Activated CD8-positive, alpha-beta memory T cell treated with anti-CD3 and anti-CD28 coated beads for 24 hours (primary cell): ENCODE measurements around the gene PCP4L1.
"Not testable (repeated sequence)": the region's sequence is repeated elsewhere in the genome, so short reads cannot be mapped to it uniquely, and the experiment has no call there.

Experiments
- DNase-seq: peaks from one replicate; pipeline ENCODE4 v3.0.0-alpha.2; 2020

PCP4L1 gene

DNA sequence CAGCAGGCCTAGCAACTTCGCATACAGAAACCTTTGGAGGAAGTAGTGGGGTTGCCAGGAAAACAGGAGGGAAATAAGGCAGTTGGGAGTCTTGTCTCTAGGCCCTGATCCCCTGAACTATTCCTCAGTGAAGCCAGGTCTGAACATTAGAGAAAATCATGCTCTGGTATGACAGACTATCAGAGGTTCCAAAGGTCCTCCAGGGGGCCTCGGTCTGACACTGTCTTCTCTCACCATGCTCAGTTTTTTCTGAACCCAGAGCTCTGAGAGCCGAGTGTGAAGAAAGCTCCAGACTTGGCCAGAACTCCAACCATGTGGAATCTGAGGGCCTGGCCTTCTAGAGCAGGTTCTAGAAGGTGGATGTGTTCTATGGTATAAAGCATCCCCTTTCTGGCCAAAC lies 28.6 kb upstream of the PCP4L1 start:
- no peak for DNase-seq

DNA sequence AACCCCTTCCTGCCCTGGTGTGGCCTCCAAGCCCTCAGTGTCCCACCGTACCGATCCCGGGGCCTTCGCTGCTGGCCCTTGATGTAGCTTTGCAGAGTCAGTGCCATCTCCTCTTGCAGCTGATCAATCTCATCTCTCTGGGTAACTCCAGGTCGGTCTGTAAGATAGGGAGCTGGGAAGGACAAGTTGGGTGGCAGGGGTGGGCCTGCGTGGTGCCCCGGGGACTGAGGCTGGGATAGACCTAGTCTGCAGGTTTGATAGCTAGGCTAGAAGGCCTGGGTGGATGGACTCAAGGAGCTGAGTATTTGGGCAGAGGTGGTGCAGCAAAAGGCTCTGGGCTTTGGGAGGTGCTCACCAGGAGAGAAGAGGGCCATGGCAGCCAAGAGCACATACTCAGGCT lies 27.8 kb upstream of the PCP4L1 start:
- DNase-seq, result no peak

DNA sequence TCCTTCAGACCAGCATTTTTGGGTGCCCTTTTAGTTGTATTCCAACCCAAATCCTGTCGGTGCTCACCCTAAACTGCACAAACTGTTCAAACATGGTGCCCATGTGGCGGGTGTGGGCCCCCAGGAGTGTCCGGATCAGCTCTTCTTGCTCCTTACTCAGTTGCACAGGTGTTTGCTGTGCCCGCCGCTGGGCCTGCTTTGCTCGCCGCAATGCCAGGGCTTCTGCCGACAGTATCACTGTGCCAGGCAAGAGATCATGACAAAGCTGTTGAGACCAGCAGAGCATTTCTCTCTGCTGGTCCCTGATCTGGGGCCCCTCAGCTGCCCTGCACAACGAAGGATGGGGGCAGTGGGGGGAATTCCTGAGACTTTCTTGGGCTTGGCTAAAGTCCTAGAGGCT lies 25.4 kb upstream of the PCP4L1 start:
- no peak for DNase-seq

GRCh38 chr1:161235957-161236775 lies 22.4 kb upstream of the PCP4L1 start:
- DNase-seq, result no peak

- no peak for DNase-seq
These were observed 20.5 kb upstream of the PCP4L1 start, which contains the start of gene NR1I3 for GRCh38 chr1:161238039-161238473. NR1I3 (minus strand) TSS chr1:161238203; CDS start chr1:161236565, 1,638 bp downstream.

DNA sequence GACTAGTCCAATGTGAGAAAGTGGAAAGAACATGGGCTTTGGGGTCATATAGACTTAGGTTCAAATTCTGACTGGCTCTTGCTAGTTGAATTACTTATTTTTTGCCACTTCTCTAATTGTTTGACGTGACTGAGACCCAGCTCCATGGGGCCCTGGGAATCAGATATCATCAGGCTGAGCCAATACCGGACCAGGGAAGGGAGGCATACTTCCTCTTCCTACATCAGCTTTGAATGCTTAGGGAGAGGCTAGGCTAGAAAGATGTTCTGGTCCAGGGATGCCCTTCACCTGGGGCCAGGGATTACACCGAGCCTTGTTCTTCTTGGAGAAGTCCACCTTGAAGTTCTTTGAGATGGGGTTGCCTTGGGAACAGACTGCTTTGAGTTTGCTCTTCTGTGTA lies 16.9 kb upstream of the PCP4L1 start:
- DNase-seq, result no peak

DNA sequence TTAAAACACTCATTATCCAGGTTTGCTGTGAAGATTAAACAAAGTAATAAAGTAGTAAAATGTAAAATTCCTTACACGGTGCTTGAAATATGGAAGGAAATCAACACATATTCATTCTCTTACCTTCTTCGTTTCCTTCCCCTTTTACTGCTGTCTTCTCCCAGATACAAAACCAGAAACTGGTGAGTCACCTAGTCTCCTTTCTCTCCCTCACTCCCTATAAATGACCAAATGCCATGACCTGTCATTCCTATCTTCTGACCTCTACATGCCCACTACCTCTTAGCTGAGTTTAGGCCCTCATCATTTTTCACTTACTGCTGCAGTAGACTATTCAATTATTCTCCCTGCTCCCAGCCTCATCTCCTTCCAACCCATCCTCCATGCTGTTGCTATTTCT lies 16.2 kb upstream of the PCP4L1 start:
- DNase-seq, result no peak

- DNase-seq, result no peak
These were observed 13.7 kb upstream of the PCP4L1 start for GRCh38 chr1:161244888-161245287.

DNA sequence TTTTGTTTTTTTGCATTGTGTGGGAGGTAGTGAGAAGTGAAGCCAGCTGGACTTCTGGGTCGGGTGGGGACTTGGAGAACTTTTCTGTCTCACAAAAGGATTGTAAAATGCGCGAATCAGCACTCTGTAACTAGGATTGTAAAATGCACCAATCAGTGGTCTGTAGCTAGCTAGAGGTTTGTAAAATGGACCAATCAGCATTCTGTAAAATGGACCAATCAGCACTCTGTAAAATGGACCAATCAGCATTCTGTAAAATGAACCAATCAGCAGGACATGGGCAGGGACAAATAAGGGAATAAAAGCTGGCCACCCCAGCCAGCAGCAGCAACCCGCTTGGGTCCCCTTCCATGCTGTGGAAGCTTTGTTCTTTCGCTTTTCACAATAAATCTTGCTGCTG lies 8.4 kb upstream of the PCP4L1 start:
- DNase-seq, result not testable (repeated sequence)

DNA sequence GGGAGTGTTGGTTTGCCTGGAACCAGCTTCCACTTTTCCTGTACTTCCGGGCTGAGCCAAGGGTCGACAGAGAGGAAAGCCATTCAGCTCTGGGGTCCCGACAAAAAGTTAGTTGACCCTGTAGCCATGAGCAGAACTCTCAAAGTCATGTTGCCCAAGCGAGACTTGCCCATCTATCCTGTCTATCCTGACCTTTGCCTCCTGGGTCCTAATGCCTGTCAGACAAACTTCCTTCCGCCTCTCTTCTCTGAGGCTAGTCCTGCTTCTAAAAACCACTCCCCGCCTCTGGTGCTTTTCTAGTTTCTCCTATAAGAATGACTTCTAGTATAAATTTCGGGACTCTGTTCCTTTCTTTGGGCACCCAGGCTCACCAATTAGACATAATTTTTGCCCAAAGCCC lies 7.7 kb upstream of the PCP4L1 start:
- no peak for DNase-seq

GRCh38 chr1:161251579-161251978 lies 7.0 kb upstream of the PCP4L1 start:
- no peak for DNase-seq

DNA sequence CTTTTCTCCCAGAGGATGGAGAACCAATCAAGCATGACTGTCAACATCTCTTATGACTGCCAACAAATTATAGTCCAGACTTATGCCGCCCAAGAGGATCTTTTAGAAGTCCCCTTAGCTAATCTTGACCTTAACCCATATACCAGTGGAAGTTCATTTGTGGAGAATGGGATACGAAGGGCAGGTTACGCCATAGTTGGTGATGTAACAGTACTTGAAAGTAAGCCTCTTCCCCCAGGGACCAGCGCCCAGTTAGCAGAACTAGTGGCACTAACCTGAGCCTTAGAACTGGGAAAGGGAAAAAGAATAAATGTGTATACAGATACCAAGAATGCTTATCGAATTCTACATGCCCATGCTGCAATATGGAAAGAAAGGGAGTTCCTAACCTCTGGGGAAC lies 3.2 kb upstream of the PCP4L1 start:
- DNase-seq, result not testable (repeated sequence)

GRCh38 chr1:161255955-161256520 lies 2.5 kb upstream of the PCP4L1 start:
- DNase-seq, result not testable (repeated sequence)

- not testable (repeated sequence) for DNase-seq
These were observed 1.4 kb upstream of the PCP4L1 start for GRCh38 chr1:161257109-161257508.

DNA sequence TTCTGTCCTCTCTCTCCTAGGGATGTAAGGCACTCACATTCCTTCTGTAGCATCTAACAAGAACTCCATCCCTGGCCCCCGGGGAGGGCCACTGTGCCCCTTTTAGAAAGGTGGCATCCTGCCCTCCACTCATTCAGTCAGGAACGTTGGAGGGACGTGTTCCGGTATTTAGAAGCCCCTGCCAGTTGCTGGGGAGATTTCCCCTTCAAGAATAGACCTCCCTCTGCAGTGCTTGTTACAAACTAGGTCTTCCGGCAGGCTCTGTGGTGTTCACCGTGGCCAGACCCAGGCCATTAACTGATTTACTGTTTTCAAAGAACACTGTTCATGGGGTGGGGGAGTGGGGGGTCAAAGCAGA lies 779 bp downstream of the PCP4L1 start:
- DNase-seq, result no peak

DNA sequence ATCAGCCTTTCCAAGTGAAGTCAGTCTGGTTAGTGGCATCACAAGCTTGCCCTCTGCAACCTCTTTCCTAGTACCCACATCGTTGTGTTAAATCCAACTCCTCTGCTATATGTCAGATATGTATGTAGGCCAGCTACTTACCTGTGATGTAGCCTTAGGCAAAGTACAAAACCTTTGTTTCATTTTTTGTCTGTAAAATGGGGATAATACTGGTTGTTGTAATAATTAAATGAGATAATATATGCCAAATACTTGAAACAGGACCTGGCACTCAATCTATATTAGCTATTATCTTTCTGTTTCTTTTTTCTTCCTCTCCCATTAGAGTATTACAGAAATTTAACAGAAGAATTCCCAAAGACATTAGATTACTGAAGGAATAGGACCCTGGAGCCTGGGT lies 1.2 kb downstream of the PCP4L1 start:
- DNase-seq, result no peak

DNA sequence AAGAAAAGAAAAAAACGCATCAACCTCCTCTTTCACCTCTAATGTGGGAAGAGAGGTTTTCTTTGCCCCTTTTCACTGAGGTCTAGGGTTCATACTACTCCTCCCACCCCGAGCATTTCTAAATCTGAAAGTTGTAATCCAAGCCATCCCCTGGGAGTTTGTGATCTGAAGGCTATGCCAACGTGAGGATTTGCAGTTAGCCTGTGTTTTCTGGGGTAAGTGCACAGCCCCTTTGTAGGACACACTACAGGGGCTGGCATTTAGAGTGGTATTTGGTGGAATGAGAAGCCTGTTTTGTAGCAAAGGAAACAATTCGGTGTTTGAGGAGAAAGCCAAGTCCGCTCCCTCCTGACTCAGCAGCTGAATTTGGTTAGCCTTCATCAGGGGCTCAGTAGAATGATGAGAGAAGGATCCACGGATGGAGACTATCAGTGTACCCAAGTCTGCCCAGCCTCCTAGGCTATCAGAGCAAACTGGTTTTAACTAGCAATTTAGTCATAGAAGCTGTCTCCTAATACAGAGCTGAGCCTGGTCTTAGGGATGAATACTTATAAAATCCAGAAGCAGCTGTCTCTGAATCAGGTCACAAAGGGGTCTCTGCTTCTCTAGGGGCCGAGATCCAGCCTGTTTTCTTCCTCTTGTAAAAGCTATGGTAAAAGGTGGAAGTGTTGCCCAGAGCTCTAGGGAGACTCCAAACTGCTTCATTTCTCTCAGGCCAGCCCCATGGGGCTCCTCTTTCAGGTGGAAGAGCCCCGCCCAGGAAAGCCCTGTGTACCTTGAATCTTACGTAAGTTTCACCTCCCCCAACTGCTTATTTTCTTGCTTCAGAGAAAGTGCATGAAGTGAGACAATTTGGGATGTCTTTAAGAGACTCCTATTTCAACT lies 2.1 kb downstream of the PCP4L1 start:
- DNase-seq, result no peak

DNA sequence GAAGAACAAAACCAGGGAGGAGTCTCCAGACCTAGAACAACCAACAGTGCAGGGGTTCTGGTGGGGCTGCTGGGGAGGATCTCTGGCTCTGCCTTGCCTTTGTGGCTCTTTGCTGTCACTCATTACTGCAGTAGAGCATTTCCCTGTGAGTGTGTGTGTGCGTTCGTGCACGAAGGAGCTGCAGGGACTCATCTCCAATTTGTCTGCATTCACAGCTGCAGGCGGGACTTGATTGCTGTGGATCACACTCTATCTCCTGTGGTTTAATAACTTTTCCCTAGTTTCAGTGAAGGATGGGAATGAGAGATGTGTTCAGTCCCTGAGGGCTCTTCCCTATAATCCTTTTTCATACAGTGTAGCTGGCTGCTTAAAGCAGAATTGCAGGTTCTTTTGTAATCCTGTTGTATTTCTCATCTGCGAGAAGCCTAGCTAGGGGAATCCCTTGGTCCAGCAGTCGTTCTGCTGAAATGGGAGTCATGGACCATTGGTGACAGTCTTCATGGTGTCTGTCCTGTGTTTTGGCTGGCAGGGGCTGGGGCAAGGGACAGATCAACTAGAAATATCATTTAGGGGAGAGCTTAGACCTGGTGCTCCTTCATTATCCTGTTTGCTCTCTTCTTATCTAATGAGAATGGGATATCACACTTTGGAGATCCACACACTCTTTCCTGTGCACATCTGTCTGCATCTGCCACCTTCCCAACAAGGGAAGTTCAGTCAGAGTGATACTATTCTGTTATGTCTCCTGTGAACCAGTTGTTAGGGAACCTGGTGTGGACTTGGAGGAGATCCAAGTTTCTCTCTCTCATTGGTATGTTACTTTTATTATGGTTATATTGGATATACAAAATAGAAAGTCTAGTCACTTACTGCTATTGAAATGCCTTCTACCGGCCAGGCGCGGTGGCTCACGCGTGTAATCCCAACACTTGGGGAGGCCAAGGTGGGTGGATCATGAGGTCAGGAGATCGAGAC lies 3.0 kb downstream of the PCP4L1 start:
- DNase-seq, result no peak

DNA sequence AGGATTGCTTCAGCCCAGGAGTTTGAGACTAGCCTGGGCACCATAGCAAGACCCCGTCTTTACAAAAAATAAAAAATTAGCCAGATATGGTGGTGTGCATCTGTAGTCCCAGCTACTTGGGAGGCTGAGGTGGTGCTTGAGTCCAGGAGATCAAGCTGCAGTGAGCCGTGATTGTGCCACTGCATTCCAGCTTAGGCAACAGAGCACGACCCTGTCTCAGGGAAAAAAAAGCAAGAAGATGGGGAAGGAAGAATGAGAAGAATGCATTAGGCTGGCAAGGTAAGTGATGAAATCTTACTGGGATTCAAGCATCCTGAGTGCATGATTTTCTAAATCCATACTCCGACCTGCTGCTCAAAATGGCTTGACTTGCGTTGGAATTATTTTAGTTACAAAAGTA lies 6.8 kb downstream of the PCP4L1 start:
- DNase-seq, result no peak

- DNase-seq, result no peak
These were observed 7.7 kb downstream of the PCP4L1 start for GRCh38 chr1:161266202-161266601.

DNA sequence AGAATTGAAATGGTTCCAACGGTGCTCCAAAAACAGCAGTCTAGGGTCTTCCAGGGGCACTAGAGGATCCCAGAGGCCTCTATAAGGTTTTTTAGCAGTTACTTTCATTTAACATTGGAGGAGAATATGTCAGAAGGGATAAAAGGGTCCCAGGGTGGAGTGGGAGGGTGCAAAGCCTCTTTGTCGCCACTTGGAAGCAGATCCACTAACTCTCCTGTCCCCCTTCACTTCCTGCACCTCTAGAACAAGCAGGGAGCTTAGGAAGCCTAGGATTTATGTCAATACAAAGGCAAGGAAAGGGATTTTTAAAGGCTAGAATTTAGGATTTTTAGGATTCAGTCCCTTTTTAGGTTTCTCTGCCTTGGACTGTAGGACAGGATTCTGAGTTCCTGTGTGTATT lies 8.3 kb downstream of the PCP4L1 start:
- DNase-seq, result no peak

GRCh38 chr1:161267321-161267720 lies 8.8 kb downstream of the PCP4L1 start:
- no peak for DNase-seq
